Trophoblast cell (in vitro differentiated cells and primary cell): ENCODE data around the gene S100A8.
A peak's percentile ranks its signal among the peaks of the same experiment; 100 is the strongest.

Experiments used
- DNase-seq, 2 donors: peaks; one replicate each; pipeline ENCODE4 v3.0.0-alpha.2; 2016
- H2AFZ ChIP-seq: 2 replicates; pipeline ENCODE4 v1.6.1; 2013; ENCODE audit warnings: low read length, moderate library complexity, mild to moderate bottlenecking; ENCODE audit not compliant: insufficient read depth, poor library complexity
- H2AK5ac ChIP-seq: 2 replicates; pipeline ENCODE4 v1.6.1; 2013; ENCODE audit warnings: mild to moderate bottlenecking, low read length
- H2BK120ac ChIP-seq: 2 replicates; pipeline ENCODE4 v1.6.1; 2013; ENCODE audit warnings: low read length, mild to moderate bottlenecking, moderate library complexity; ENCODE audit not compliant: insufficient read depth, poor library complexity
- H2BK12ac ChIP-seq: 2 replicates; pipeline ENCODE4 v1.6.1; 2013; ENCODE audit warnings: mild to moderate bottlenecking, low read length, moderate library complexity
- H2BK5ac ChIP-seq: 2 replicates; pipeline ENCODE4 v1.6.1; 2013; ENCODE audit warnings: low read length, low read depth, moderate library complexity, mild to moderate bottlenecking; ENCODE audit not compliant: poor library complexity
- H3K14ac ChIP-seq: 2 replicates; pipeline ENCODE4 v1.6.1; 2013; ENCODE audit warnings: mild to moderate bottlenecking, low read length
- H3K18ac ChIP-seq: 2 replicates; pipeline ENCODE4 v1.6.1; 2013; ENCODE audit warnings: mild to moderate bottlenecking, low read length
- H3K23ac ChIP-seq: 2 replicates; pipeline ENCODE4 v1.6.1; 2013; ENCODE audit warnings: low read length
- H3K27ac ChIP-seq: 2 replicates; pipeline ENCODE4 v1.5.1; 2013; ENCODE audit warnings: low read depth, mild to moderate bottlenecking, inconsistent platforms, low read length, moderate library complexity
- H3K27me3 ChIP-seq: 2 replicates; pipeline ENCODE4 v1.6.1; 2013; ENCODE audit warnings: inconsistent platforms, mild to moderate bottlenecking, low read length, moderate library complexity; ENCODE audit not compliant: insufficient read depth
- H3K36me3 ChIP-seq, 2 experiments: 1 replicate in 1 of 2; 2 replicates in 1 of 2; pipeline ENCODE4 v1.6.1; 2013; ENCODE audit warnings: low read length in 2 of 2, mild to moderate bottlenecking in 2 of 2, moderate library complexity in 1 of 2; ENCODE audit not compliant: insufficient read depth in 2 of 2, control insufficient read depth in 1 of 2
- H3K4ac ChIP-seq: 2 replicates; pipeline ENCODE4 v1.6.1; 2013; ENCODE audit warnings: low read depth, mild to moderate bottlenecking, low read length, moderate library complexity
- H3K4me1 ChIP-seq, 2 experiments: 1 replicate in 1 of 2; 2 replicates in 1 of 2; pipeline ENCODE4 v1.6.1; 2013; ENCODE audit warnings: low read length in 2 of 2, mild to moderate bottlenecking in 2 of 2, moderate library complexity in 1 of 2; ENCODE audit not compliant: insufficient read depth in 2 of 2, control insufficient read depth in 1 of 2
- H3K4me2 ChIP-seq: 2 replicates; pipeline ENCODE4 v1.6.1; 2013; ENCODE audit warnings: inconsistent platforms, mild to moderate bottlenecking, low read length, moderate library complexity
- H3K4me3 ChIP-seq: 2 replicates; pipeline ENCODE4 v1.5.1; 2013; ENCODE audit warnings: mild to moderate bottlenecking, low read depth, low read length, inconsistent platforms
- H3K79me1 ChIP-seq: one replicate; pipeline ENCODE4 v1.6.1; 2013; ENCODE audit warnings: low read length
- H3K79me2 ChIP-seq: 2 replicates; pipeline ENCODE4 v1.6.1; 2013; ENCODE audit warnings: low read length, mild to moderate bottlenecking; ENCODE audit not compliant: control insufficient read depth, insufficient read depth, poor library complexity
- H3K9ac ChIP-seq: 2 replicates; pipeline ENCODE4 v1.6.1; 2013; ENCODE audit warnings: mild to moderate bottlenecking, low read length
- H3K9me3 ChIP-seq: 2 replicates; pipeline ENCODE4 v1.6.1; 2013; ENCODE audit warnings: low read depth, mild to moderate bottlenecking, control low read depth, inconsistent platforms, low read length; ENCODE audit not compliant: insufficient read depth
- H4K12ac ChIP-seq: 2 replicates; pipeline ENCODE4 v1.6.1; 2013; ENCODE audit warnings: low read depth, mild to moderate bottlenecking, low read length, moderate library complexity
- H4K8ac ChIP-seq: 2 replicates; pipeline ENCODE4 v1.6.1; 2013; ENCODE audit warnings: low read depth, mild to moderate bottlenecking, low read length, moderate library complexity
- H4K91ac ChIP-seq: one replicate; pipeline ENCODE4 v1.6.1; 2013; ENCODE audit warnings: low read depth, mild to moderate bottlenecking, low read length, moderate library complexity
- WGBS: extraction: QIAGEN DNeasy Blood & Tissue Kit; methylation state at CpG from one replicate; pipeline ENCODE4 v1.1.7; 2013; ENCODE audit warnings: missing lambda C conversion rate; ENCODE audit not compliant: insufficient read length, insufficient coverage; ENCODE audit errors: extremely low coverage; 5-methylcytosine and 5-hydroxymethylcytosine counted together

The S100A8 gene

GRCh38 chr1:153356392-153357075 is 34.3 kb downstream of the S100A8 start:
- no peak overlapping the region for H3K4me3 ChIP-seq
- no peak overlapping the region for H2AFZ ChIP-seq
- no peak overlapping the region for H4K8ac ChIP-seq
- no peaks in the 10 kb centered on the region for H3K36me3 ChIP-seq
- no peak overlapping the region for H2BK12ac ChIP-seq
- no peak overlapping the region for H3K4me2 ChIP-seq
- no CpG with 5 or more reads among the region's 8 CpGs for WGBS
- no peak overlapping the region for H2BK5ac ChIP-seq
- H3K9me3 ChIP-seq: no peaks in the 10 kb centered on the region
- no peak overlapping the region for H3K23ac ChIP-seq
- H4K91ac ChIP-seq: peak overlapping the region; percentile 10
- DNase-seq: no peak
- H4K12ac ChIP-seq: no peak overlapping the region
- no peak overlapping the region for H2AK5ac ChIP-seq
- no peak overlapping the region for H3K9ac ChIP-seq
- no peak overlapping the region for H3K18ac ChIP-seq
- no peak overlapping the region for H2BK120ac ChIP-seq
- H3K4me1 ChIP-seq: peaks cover 5 to 7% of the 10 kb centered on the region in 2 experiments
- H3K27ac ChIP-seq: no peak overlapping the region
- no peaks in the 10 kb centered on the region for H3K79me2 ChIP-seq
- H3K27me3 ChIP-seq: no peaks in the 10 kb centered on the region
- H3K4ac ChIP-seq: no peak overlapping the region
- H3K14ac ChIP-seq: no peak overlapping the region
- no peaks in the 10 kb centered on the region for H3K79me1 ChIP-seq

- Histone ChIP-seq H3K4me1 (peaks cover 5 to 7% of the 10 kb centered on the region in 2 experiments), H4K91ac (no peak overlapping the region), H3K9ac (no peak overlapping the region), H3K79me1 (no peaks in the 10 kb centered on the region), H3K14ac (no peak overlapping the region), H3K79me2 (no peaks in the 10 kb centered on the region), H2AK5ac (no peak overlapping the region), H3K27me3 (no peaks in the 10 kb centered on the region), H4K12ac (no peak overlapping the region), H2BK120ac (no peak overlapping the region), H3K9me3 (no peaks in the 10 kb centered on the region), H3K18ac (no peak overlapping the region), H2BK12ac (no peak overlapping the region), H3K4me3 (no peak overlapping the region), H2BK5ac (no peak overlapping the region), H3K36me3 (no peaks in the 10 kb centered on the region), H3K4me2 (no peak overlapping the region), H2AFZ (no peak overlapping the region), H3K27ac (no peak overlapping the region), H3K23ac (no peak overlapping the region), H4K8ac (no peak overlapping the region), H3K4ac (no peak overlapping the region)
- no CpG with 5 or more reads among the region's 10 CpGs for WGBS
- DNase-seq: peak; percentile 96 to 98
Measured at GRCh38 chr1:153355445-153356071, 35.3 kb downstream of the S100A8 start.

- no peaks in the 10 kb centered on the region for H3K79me1 ChIP-seq
- H4K12ac ChIP-seq: no peak overlapping the region
- no peak overlapping the region for H3K4me3 ChIP-seq
- H3K27me3 ChIP-seq: no peaks in the 10 kb centered on the region
- no peak overlapping the region for H2BK5ac ChIP-seq
- no peaks in the 10 kb centered on the region for H3K9me3 ChIP-seq
- H2AK5ac ChIP-seq: no peak overlapping the region
- H2BK12ac ChIP-seq: no peak overlapping the region
- H3K4ac ChIP-seq: no peak overlapping the region
- no peak overlapping the region for H3K4me2 ChIP-seq
- H3K36me3 ChIP-seq: no peaks in the 10 kb centered on the region
- no peak overlapping the region for H2BK120ac ChIP-seq
- H3K4me1 ChIP-seq: peaks cover 5 to 7% of the 10 kb centered on the region in 2 experiments
- H3K23ac ChIP-seq: no peak overlapping the region
- H4K8ac ChIP-seq: no peak overlapping the region
- no peak overlapping the region for H3K18ac ChIP-seq
- no peak overlapping the region for H3K9ac ChIP-seq
- H3K27ac ChIP-seq: no peak overlapping the region
- H4K91ac ChIP-seq: no peak overlapping the region
- no peak for DNase-seq
- H3K79me2 ChIP-seq: no peaks in the 10 kb centered on the region
- H2AFZ ChIP-seq: no peak overlapping the region
- WGBS: no CpG with 5 or more reads among the region's 8 CpGs
- H3K14ac ChIP-seq: no peak overlapping the region
Measured at GRCh38 chr1:153354515-153355193, 36.2 kb downstream of the S100A8 start.

GRCh38 chr1:153353226-153353947 is 37.5 kb downstream of the S100A8 start:
- H3K4me1 ChIP-seq: peaks cover 8 to 9% of the 10 kb centered on the region in 2 experiments
- no peak overlapping the region for H3K23ac ChIP-seq
- no peak overlapping the region for H3K4me2 ChIP-seq
- H3K27ac ChIP-seq: no peak overlapping the region
- H2BK5ac ChIP-seq: no peak overlapping the region
- no peak overlapping the region for H3K14ac ChIP-seq
- H2BK120ac ChIP-seq: no peak overlapping the region
- H3K4ac ChIP-seq: no peak overlapping the region
- no peaks in the 10 kb centered on the region for H3K27me3 ChIP-seq
- H2BK12ac ChIP-seq: no peak overlapping the region
- no peak overlapping the region for H4K8ac ChIP-seq
- H3K36me3 ChIP-seq: no peaks in the 10 kb centered on the region
- no peak overlapping the region for H3K9ac ChIP-seq
- peaks cover 2% of the 10 kb centered on the region for H3K79me1 ChIP-seq
- H3K9me3 ChIP-seq: no peaks in the 10 kb centered on the region
- no peak overlapping the region for H4K12ac ChIP-seq
- no peak overlapping the region for H4K91ac ChIP-seq
- no peak overlapping the region for H3K4me3 ChIP-seq
- no CpG with 5 or more reads among the region's 7 CpGs for WGBS
- peak in 1 of 2 donors; percentile 50 for DNase-seq
- H3K79me2 ChIP-seq: no peaks in the 10 kb centered on the region
- H2AK5ac ChIP-seq: no peak overlapping the region
- no peak overlapping the region for H3K18ac ChIP-seq
- no peak overlapping the region for H2AFZ ChIP-seq
